ENCODE data around the gene ANKRD13A.

Gene ANKRD13A

GRCh38 chr12:109967383-109968031 is 31.7 kb upstream of the ANKRD13A start:
- Histone ChIP-seq H3K27ac (peak overlapping the region; percentile 42), H3K27me3 (no peaks in the 10 kb centered on the region), H3K9me3 (no peaks in the 10 kb centered on the region), H3K4me1 (ENCODE audit: control insufficient read depth in 1 of 2, insufficient read depth in 1 of 2, low read depth in 1 of 2, low read length in 1 of 2) (no peaks in the 10 kb centered on the region), H3K36me3 (peaks cover 99% of the 10 kb centered on the region), H3K4me3 (ENCODE audit: low read depth in 1 of 2, low read length in 1 of 2) (no peak overlapping the region)
- TF ChIP-seq CTCF (IDR thresholded peaks at IDR 0.05): no peak

GRCh38 chr12:109968032-109968420 is 31.2 kb upstream of the ANKRD13A start:
- Histone ChIP-seq H3K36me3 (peaks cover 99% of the 10 kb centered on the region), H3K4me3 (ENCODE audit: low read depth in 1 of 2, low read length in 1 of 2) (no peak overlapping the region), H3K27ac (peak overlapping the region; percentile 42), H3K27me3 (no peaks in the 10 kb centered on the region), H3K9me3 (no peaks in the 10 kb centered on the region), H3K4me1 (ENCODE audit: control insufficient read depth in 1 of 2, insufficient read depth in 1 of 2, low read depth in 1 of 2, low read length in 1 of 2) (no peaks in the 10 kb centered on the region)
- no peak for TF ChIP-seq CTCF (IDR thresholded peaks at IDR 0.05)

- Histone ChIP-seq H3K27me3 (no peaks in the 10 kb centered on the region), H3K4me3 (ENCODE audit: low read depth in 1 of 2, low read length in 1 of 2) (no peak overlapping the region), H3K27ac (peak overlapping the region; percentile 42), H3K36me3 (peaks cover 99% of the 10 kb centered on the region), H3K4me1 (ENCODE audit: control insufficient read depth in 1 of 2, insufficient read depth in 1 of 2, low read depth in 1 of 2, low read length in 1 of 2) (no peaks in the 10 kb centered on the region), H3K9me3 (no peaks in the 10 kb centered on the region)
- no peak for TF ChIP-seq CTCF (IDR thresholded peaks at IDR 0.05)
Measured at GRCh38 chr12:109968801-109969200, 30.4 kb upstream of the ANKRD13A start.

GRCh38 chr12:109972821-109973220 is 26.4 kb upstream of the ANKRD13A start:
- Histone ChIP-seq H3K4me1 (ENCODE audit: control insufficient read depth in 1 of 2, insufficient read depth in 1 of 2, low read depth in 1 of 2, low read length in 1 of 2) (no peaks in the 10 kb centered on the region), H3K36me3 (peaks cover 98% of the 10 kb centered on the region), H3K9me3 (no peaks in the 10 kb centered on the region), H3K27ac (no peak overlapping the region), H3K4me3 (ENCODE audit: low read depth in 1 of 2, low read length in 1 of 2) (no peak overlapping the region), H3K27me3 (no peaks in the 10 kb centered on the region)
- no peak for TF ChIP-seq CTCF (IDR thresholded peaks at IDR 0.05)

DNA sequence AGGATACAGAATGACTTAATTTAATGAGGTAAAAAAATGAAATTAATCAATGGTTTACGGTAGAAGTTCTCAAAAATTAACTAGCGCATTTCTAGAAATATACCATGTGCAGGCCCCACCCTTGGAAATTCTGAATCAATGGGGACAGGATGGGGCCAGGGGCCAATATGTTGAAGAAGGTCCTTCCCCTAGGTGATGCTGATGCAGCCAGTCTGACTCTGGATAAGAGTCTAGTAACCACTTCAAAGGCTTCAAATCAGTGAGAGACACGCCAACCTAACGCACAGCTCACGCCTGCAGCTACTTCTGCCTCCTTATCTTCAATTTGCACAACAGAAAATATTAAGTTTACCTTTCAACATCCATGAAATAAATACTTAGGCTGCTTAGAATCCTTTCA is 17.9 kb upstream of the ANKRD13A start:
- Histone ChIP-seq H3K27ac (no peak overlapping the region), H3K36me3 (peaks cover 100% of the 10 kb centered on the region), H3K4me1 (ENCODE audit: control insufficient read depth in 1 of 2, insufficient read depth in 1 of 2, low read depth in 1 of 2, low read length in 1 of 2) (no peaks in the 10 kb centered on the region), H3K27me3 (no peaks in the 10 kb centered on the region), H3K9me3 (no peaks in the 10 kb centered on the region), H3K4me3 (ENCODE audit: low read depth in 1 of 2, low read length in 1 of 2) (no peak overlapping the region)
- no peak for TF ChIP-seq CTCF (IDR thresholded peaks at IDR 0.05)
